B cell (primary cell): ENCODE data around the gene RPS6KA1. TPM values are rescaled to one million over a fixed set of nuclear protein-coding genes. Genes with fewer than 3 reads are reported as not detected.

Source experiments
- ATAC-seq: fragments of 200-7000 bp; cut with Tn5 transposase; one replicate; pipeline ENCODE4 v1.10.0; 2021; ENCODE audit warnings: low read depth, mild to moderate bottlenecking, moderate number of reproducible peaks, moderate library complexity
- CTCF ChIA-PET: fragments of 350-600 bp; sonication (Branson Sonifier 250); formaldehyde crosslinking; loops from one replicate; lab custom pipeline; 2021; ENCODE audit warnings: antibody characterized with exemption, inconsistent platforms; lab: Charles Lee
- POLR2A ChIA-PET: fragments of 350-600 bp; sonication (Branson Sonifier 250); formaldehyde crosslinking; loops from one replicate; lab custom pipeline; 2021; ENCODE audit warnings: antibody characterized with exemption; lab: Charles Lee
- DNase-seq: peaks from one replicate; pipeline ENCODE4 v3.0.0; 2013
- H2AFZ ChIP-seq: 2 replicates; pipeline ENCODE4 v1.6.1; 2012; ENCODE audit warnings: mild to moderate bottlenecking, low read depth, low read length; ENCODE audit not compliant: insufficient read depth, poor library complexity, severe bottlenecking
- H3K27ac ChIP-seq, 2 donors: 1 replicate in 1 of 2; 2 replicates in 1 of 2; pipeline ENCODE4 v1.5.1; 2012 to 2013; ENCODE audit warnings: low read length in 2 of 2, mild to moderate bottlenecking in 2 of 2, moderate library complexity in 1 of 2
- H3K27me3 ChIP-seq, 4 experiments: fragments of 200-600 bp in 1 of 4; sonication (generic) in 1 of 4; replicated peaks in 1 of 4; 1 replicate in 2 of 4; 2 replicates in 2 of 4; pipeline versions ENCODE4 v1.6.1 to v1.7.0; 2013 to 2016; ENCODE audit warnings: low read length in 3 of 4, mild to moderate bottlenecking in 2 of 4, mixed read lengths in 1 of 4, moderate library complexity in 1 of 4; ENCODE audit not compliant: insufficient read depth in 4 of 4, control insufficient read depth in 3 of 4; ENCODE audit errors: control extremely low read depth in 1 of 4
- H3K36me3 ChIP-seq, 2 experiments: replicated peaks in 1 of 2; 1 replicate in 1 of 2; 2 replicates in 1 of 2; pipeline versions ENCODE4 v1.6.1 to v1.7.1; 2013; ENCODE audit warnings: low read length in 1 of 2; ENCODE audit not compliant: insufficient read depth in 2 of 2, control insufficient read depth in 1 of 2; ENCODE audit errors: control extremely low read depth in 1 of 2, extremely low read depth in 1 of 2
- H3K4me1 ChIP-seq, 2 donors: fragments of 200-600 bp in 1 of 2; sonication (generic) in 1 of 2; 1 replicate in 1 of 2; 2 replicates in 1 of 2; pipeline versions ENCODE4 v1.5.1 to v1.6.1; 2013 to 2017; ENCODE audit warnings: low read length in 2 of 2; ENCODE audit not compliant: control insufficient read depth in 2 of 2, insufficient read depth in 2 of 2
- H3K4me2 ChIP-seq: replicated peaks from 2 replicates; pipeline ENCODE3; 2012; ENCODE audit warnings: mild to moderate bottlenecking, low read depth, low read length; ENCODE audit not compliant: poor library complexity, severe bottlenecking
- H3K4me3 ChIP-seq, 5 experiments: fragments of 200-600 bp in 1 of 5; sonication (generic) in 1 of 5; 1 replicate in 3 of 5; 2 replicates in 2 of 5; pipeline versions ENCODE4 v1.5.1 to v1.7.0; 2011 to 2016; ENCODE audit warnings: low read length in 4 of 5, mild to moderate bottlenecking in 4 of 5, low read depth in 2 of 5, control low read depth in 1 of 5, moderate library complexity in 1 of 5; ENCODE audit not compliant: insufficient read depth in 1 of 5; ENCODE audit errors: control extremely low read depth in 1 of 5, extremely low read depth in 1 of 5
- H3K79me2 ChIP-seq: fragments of 200-600 bp; sonication (generic); one replicate; pipeline ENCODE4 v1.6.0; 2016; ENCODE audit warnings: low read length; ENCODE audit not compliant: control insufficient read depth, insufficient read depth
- H3K9ac ChIP-seq: fragments of 200-600 bp; sonication (generic); 2 replicates; pipeline ENCODE4 v1.6.1; 2017; ENCODE audit warnings: mild to moderate bottlenecking, low read length, moderate library complexity
- H3K9me3 ChIP-seq, 3 donors: one replicate each; pipeline versions ENCODE4 v1.6.1 to v1.7.1; 2013; ENCODE audit warnings: low read length in 2 of 3; ENCODE audit not compliant: control insufficient read depth in 2 of 3, insufficient read depth in 1 of 3; ENCODE audit errors: control extremely low read depth in 1 of 3
- H4K20me1 ChIP-seq: 2 replicates; pipeline ENCODE4 v1.6.0; 2012; ENCODE audit warnings: mild to moderate bottlenecking, low read length; ENCODE audit not compliant: insufficient read depth, control insufficient read depth, poor library complexity, severe bottlenecking
- H3K27ac Mint-ChIP-seq: one replicate; pipeline ENCODE4 v1.8.0; 2021; ENCODE audit warnings: mixed read lengths
- H3K27me3 Mint-ChIP-seq: one replicate; pipeline ENCODE4 v1.8.0; 2021; ENCODE audit warnings: mixed read lengths
- H3K4me1 Mint-ChIP-seq: one replicate; pipeline ENCODE4 v1.8.0; 2021; ENCODE audit warnings: mixed read lengths
- H3K4me3 Mint-ChIP-seq: one replicate; pipeline ENCODE4 v1.8.0; 2021; ENCODE audit warnings: mixed read lengths
- H3K9me3 Mint-ChIP-seq: one replicate; pipeline ENCODE4 v1.8.0; 2022; ENCODE audit warnings: mixed read lengths; ENCODE audit not compliant: insufficient read depth
- EZH2 ChIP-seq: IDR thresholded peaks from 2 replicates; pipeline ENCODE4 v1.6.1; 2012; ENCODE audit warnings: borderline replicate concordance, low read depth, mild to moderate bottlenecking, moderate library complexity, low read length; ENCODE audit not compliant: insufficient read depth, poor library complexity, severe bottlenecking
- WGBS: methylation state at CpG from one replicate; pipeline ENCODE4 v1.1.5; 2013; ENCODE audit warnings: missing lambda C conversion rate; ENCODE audit not compliant: insufficient coverage; 5-methylcytosine and 5-hydroxymethylcytosine counted together
- intact Hi-C: fragments of 100-400 bp; cut with micrococcal nuclease; formaldehyde crosslinking; loops from one replicate; pipeline ENCODE4 v1.10.0; 2022
- polyA plus RNA-seq: library from polyadenylated mRNA; depleted of rRNA; stranded (reverse); fragments of >200 nt; gene quantifications from 2 replicates; pipeline ENCODE4 v1.2.3, GENCODE V29; 2012
- total RNA-seq, 2 donors: library from RNA; stranded (reverse); fragments of 120-200 nt in 1 of 2; gene quantifications; 1 replicate in 1 of 2; 2 replicates in 1 of 2; pipeline versions ENCODE4 v1.2.3 to v1.2.4, GENCODE V29; 2013 to 2022
- TF ChIP-seq, protein P1 (sequence below): fragments of 200-600 bp; IDR thresholded peaks from one replicate; pipeline ENCODE4 v1.8.0; 2022; ENCODE audit warnings: antibody characterized with exemption, mild to moderate bottlenecking

RPS6KA1 gene
- total and polyA plus RNA-seq, 2 donors (not counting 1 experiment from before 2014, with no cell fraction given): 72.0 to 99.9 TPM

DNA sequence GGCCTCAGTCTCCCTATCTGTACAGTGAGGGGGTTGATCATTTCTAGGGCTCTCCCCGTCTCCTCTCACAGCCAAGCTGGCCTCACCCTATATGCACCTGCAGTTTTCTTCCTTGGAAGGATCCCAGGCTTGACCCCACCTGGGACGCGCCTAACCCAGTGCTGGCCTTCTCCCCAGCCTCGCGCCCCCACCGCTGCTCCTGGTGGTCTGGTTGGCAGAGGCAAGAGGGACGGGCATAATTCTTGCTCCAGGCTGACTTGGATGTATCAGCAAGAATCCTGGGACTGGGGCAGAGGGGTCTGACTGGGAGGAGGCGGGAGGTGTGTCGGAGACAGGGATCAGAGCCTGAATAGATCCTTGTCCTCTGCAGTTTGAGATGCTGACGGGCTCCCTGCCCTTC lies 25.2 kb downstream of the RPS6KA1 start:
- Histone ChIP-seq H3K4me3 (no peak overlapping the region), H3K27me3 (no peaks in the 10 kb centered on the region), H4K20me1 (peaks cover 69% of the 10 kb centered on the region), H3K4me1 (no peaks in the 10 kb centered on the region), H2AFZ (no peak overlapping the region), H3K4me2 (no peak overlapping the region), H3K9ac (no peak overlapping the region), H3K79me2 (peaks cover 60% of the 10 kb centered on the region), H3K9me3 (no peaks in the 10 kb centered on the region), H3K27ac (no peak overlapping the region), H3K36me3 (peaks cover 7 to 90% of the 10 kb centered on the region in 2 experiments)
- intact Hi-C loops: no loop called here
- WGBS: 95% methylated on average over 8 of the region's 10 CpGs
- no peaks in the 10 kb centered on the region for H3K4me1 Mint-ChIP-seq
- DNase-seq (no peak), ATAC-seq (no peak)
- ChIA-PET POLR2A (interaction anchor here (1.4 kb wide), 1 partner anchor 9 kb away, joined by 3 read pairs; no protein-coding TSS in a partner anchor), CTCF (interaction anchor here (0.6 to 1.2 kb wide), 2 partner anchors 11 to 66 kb away, joined by 4 to 5 read pairs; no protein-coding TSS in a partner anchor)
- no peaks in the 10 kb centered on the region for H3K27me3 Mint-ChIP-seq
- H3K4me3 Mint-ChIP-seq: no peak overlapping the region
- no peak overlapping the region for H3K27ac Mint-ChIP-seq
- TF ChIP-seq EZH2: no peak
- TF ChIP-seq, protein P1, sequence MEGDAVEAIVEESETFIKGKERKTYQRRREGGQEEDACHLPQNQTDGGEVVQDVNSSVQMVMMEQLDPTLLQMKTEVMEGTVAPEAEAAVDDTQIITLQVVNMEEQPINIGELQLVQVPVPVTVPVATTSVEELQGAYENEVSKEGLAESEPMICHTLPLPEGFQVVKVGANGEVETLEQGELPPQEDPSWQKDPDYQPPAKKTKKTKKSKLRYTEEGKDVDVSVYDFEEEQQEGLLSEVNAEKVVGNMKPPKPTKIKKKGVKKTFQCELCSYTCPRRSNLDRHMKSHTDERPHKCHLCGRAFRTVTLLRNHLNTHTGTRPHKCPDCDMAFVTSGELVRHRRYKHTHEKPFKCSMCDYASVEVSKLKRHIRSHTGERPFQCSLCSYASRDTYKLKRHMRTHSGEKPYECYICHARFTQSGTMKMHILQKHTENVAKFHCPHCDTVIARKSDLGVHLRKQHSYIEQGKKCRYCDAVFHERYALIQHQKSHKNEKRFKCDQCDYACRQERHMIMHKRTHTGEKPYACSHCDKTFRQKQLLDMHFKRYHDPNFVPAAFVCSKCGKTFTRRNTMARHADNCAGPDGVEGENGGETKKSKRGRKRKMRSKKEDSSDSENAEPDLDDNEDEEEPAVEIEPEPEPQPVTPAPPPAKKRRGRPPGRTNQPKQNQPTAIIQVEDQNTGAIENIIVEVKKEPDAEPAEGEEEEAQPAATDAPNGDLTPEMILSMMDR: no peak
- H3K9me3 Mint-ChIP-seq: no peaks in the 10 kb centered on the region

DNA sequence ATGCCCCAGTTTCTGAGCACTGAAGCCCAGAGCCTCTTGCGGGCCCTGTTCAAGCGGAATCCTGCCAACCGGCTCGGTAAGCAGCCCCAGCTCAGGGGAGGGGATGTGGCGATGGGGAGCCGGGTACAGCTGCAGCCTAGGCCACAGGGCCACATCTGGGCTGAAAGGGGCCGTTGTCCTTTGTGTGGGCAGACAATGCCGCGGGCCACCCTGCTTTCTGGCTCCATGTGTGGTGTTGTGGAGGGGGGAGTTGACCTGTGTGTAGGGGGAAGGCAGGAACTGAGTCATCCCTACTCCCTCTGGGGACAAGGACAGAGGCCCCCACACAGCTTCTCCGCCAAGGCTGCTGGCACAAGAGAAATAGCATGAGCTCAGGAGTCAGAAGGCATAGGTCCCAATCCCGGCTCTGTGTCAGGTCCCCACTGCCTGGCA lies 26.0 kb downstream of the RPS6KA1 start:
- no peak overlapping the region for H3K27ac Mint-ChIP-seq
- ATAC-seq: no peak
- POLR2A ChIA-PET: interaction anchor here (1.4 kb wide), 1 partner anchor 10 kb away, joined by 3 read pairs; no protein-coding TSS in a partner anchor
- no peaks in the 10 kb centered on the region for H3K27me3 Mint-ChIP-seq
- 69% methylated on average over 10 of the region's 11 CpGs for WGBS
- DNase-seq: no peak
- TF ChIP-seq, protein P1: no peak
- no peak for TF ChIP-seq EZH2
- intact Hi-C loops: no loop called here
- Histone ChIP-seq H4K20me1 (peaks cover 69% of the 10 kb centered on the region), H3K27me3 (no peaks in the 10 kb centered on the region), H3K9ac (no peak overlapping the region), H2AFZ (no peak overlapping the region), H3K9me3 (no peaks in the 10 kb centered on the region), H3K4me2 (no peak overlapping the region), H3K4me3 (no peak overlapping the region), H3K27ac (no peak overlapping the region), H3K36me3 (peaks cover 10 to 94% of the 10 kb centered on the region in 2 experiments), H3K4me1 (no peaks in the 10 kb centered on the region), H3K79me2 (peaks cover 57% of the 10 kb centered on the region)
- CTCF ChIA-PET: interaction anchor here (1.6 kb wide), 1 partner anchor 17 kb away, joined by 6 read pairs; no protein-coding TSS in a partner anchor
- H3K4me1 Mint-ChIP-seq: no peaks in the 10 kb centered on the region
- H3K4me3 Mint-ChIP-seq: no peak overlapping the region
- no peaks in the 10 kb centered on the region for H3K9me3 Mint-ChIP-seq
